HG03064 (cell line): ENCODE data around the gene INO80C.
A peak's percentile ranks its signal among the peaks of the same experiment; 100 is the strongest.

Experiments
- ATAC-seq: cut with Tn5 transposase; IDR thresholded peaks from one replicate; pipeline ENCODE4 v1.9.1; 2021; ENCODE audit warnings: low read depth; ENCODE audit not compliant: unreplicated experiment

The INO80C gene

GRCh38 chr18:35513181-35513936, 15.6 kb upstream of the INO80C start:
- ATAC-seq, result no peak

- ATAC-seq, result no peak
Observed at GRCh38 chr18:35512761-35513160, 15.0 kb upstream of the INO80C start.

- ATAC-seq, result peak; percentile 19
Observed at GRCh38 chr18:35511833-35512232, 14.1 kb upstream of the INO80C start.

DNA sequence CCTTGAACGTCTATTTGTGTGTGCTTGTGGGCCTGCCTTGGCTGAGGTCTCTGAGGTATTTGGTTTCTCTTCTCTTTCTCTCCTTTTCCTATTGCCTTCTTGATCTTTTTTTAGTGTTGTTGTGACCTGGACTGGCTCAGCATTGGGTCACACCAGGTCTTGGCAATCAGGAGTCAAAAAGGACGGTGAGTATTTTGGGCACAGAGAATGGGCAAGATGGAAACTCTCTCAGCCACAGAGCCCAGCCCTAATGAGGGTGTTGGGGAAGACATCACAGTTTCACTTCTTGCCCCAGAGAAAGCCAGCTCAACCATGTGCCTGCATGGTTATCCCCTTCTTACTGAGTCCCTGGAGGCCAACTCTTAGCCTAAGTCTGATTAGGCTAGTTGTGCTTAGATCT, 13.7 kb upstream of the INO80C start:
- peak; percentile 86 for ATAC-seq

DNA sequence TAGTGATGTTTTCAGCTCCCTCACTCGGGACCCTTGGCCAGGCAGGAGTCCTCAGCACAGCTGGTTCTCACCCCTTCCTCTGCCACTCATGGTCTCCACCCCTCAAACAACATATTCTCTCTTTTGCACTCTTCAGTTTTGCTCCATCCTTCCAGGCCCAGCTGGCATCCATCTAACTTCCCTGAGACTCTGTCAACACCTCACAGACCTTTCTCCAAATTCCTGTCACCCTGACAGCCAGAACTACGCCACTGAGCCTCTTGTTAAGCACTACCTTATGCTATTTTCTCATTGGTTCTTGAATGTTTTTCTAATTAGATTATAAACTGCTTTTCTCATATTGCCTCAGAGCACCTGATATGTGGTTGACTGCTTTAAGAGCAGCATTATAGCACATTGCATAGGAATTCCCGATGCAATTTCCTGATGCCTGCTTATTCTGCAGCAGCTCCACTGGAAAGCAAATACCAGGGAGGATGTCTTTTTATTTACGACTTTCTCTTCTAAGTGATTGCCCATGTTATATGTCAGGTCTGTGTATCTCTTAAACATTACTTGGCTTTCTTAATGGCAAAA, 12.4 kb upstream of the INO80C start:
- no peak for ATAC-seq

DNA sequence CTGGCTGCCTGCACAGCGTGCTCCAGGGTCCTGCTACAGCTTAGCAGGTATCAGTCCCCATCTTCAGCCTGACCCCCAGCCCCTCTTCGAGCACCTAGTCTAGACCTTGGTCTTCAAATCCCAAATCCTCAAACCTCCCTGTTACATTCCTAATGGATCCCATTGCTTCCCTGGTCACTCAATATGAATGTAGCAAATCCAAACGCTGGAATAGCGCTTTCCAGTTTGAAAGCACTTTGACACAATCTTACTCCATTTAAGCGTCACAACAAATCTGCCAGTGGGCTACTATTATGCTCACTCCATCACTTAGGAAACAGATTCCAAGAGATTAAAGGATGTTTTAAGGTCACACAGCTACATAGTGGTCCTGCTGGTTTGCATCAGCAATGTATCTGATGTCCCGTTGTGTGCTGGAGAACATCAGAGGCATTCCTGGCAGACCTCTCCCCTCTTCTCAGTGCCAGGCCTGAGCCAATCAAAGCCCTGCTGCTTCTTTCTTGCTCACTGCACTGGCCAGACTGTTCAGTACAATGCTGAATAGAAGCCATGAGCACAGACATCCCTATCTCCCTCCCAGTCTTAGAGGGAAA, 11.1 kb upstream of the INO80C start:
- ATAC-seq, result no peak

DNA sequence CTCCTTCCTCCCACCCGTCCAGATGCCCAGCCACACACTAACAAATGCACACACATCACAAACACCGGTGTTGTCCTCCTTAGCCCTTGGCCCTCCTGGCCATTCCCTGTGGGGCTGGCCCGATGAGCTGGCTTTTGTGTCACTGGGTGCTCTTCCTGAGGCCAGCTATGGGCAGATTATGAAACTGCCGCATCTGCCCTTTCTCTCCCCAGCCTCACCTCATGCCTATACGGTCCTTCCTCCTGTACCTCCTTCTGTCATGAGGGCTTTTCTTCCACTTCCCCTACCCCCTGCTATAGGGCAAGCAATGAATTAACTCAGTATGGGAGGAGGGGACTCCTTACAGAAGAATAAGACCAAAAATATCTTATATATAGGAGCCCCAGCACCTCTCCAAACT, 10.3 kb upstream of the INO80C start:
- ATAC-seq, result no peak

DNA sequence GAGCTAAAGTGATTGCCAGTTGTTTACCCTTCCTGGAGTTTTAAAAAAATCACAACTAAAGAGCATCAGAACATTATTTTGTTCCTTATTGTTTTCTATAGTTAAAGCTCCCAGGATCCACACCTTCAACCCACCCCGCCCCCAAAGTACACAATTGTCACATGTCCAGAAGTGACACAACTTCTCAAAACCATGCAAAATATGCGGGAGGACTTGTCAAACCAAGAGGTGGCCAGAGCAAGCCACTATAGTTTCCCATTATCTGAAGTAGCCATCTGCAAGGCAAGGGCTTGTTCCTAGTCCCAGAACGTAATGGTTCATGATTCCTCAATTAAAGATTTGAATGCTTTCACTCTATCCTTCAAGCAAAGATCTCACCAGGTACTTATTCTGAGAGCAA, 9.9 kb upstream of the INO80C start:
- no peak for ATAC-seq

GRCh38 chr18:35507192-35507591, 9.4 kb upstream of the INO80C start:
- no peak for ATAC-seq

- no peak for ATAC-seq
Observed at GRCh38 chr18:35506024-35506712, 8.4 kb upstream of the INO80C start.

- no peak for ATAC-seq
Observed at GRCh38 chr18:35504996-35505395, 7.2 kb upstream of the INO80C start.

- ATAC-seq, result no peak
Observed at GRCh38 chr18:35502052-35502451, 4.3 kb upstream of the INO80C start.

DNA sequence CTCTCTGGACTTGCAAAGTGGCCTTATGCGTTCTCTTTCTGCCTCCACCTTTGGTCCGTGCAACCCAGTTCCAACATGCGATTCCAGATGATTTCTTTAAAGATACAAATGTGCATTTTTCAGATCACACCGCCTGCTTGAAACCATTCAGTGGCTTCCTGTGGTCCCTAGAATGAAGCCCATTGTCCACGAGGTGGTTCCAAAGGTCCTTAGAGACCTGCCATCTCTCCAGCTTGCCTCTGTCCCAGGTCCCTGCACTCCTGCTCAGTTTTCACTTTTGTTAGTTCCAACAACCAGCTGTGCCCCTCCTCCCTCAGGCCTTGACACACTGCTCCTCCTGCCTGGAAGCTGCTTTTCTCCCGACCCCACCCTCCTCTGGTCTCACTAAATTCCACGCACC, 3.6 kb upstream of the INO80C start:
- no peak for ATAC-seq

DNA sequence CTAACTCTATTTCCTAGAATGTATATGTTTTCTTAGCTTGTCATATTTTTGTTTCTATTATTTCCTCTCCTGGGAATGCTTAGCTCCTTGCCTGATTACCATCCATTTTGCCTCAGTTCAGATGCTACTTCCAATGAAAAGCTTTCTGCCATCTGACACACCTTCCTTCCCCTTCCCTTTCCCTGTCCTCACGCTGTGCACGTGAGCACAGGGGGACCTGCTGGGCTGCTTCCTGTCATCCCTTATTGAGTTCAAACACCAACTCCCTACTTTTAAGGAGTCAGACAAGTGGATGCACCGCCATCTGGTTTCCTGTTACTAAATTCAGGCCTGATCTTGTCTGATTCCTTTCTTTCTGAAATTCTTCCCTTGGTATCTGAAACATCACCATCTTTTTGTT, 2.4 kb upstream of the INO80C start:
- ATAC-seq, result no peak

GRCh38 chr18:35497027-35497369, 762 bp downstream of the INO80C start:
- peak; percentile 40 for ATAC-seq

- ATAC-seq, result no peak
Observed at GRCh38 chr18:35495536-35496314, 2.0 kb downstream of the INO80C start.

DNA sequence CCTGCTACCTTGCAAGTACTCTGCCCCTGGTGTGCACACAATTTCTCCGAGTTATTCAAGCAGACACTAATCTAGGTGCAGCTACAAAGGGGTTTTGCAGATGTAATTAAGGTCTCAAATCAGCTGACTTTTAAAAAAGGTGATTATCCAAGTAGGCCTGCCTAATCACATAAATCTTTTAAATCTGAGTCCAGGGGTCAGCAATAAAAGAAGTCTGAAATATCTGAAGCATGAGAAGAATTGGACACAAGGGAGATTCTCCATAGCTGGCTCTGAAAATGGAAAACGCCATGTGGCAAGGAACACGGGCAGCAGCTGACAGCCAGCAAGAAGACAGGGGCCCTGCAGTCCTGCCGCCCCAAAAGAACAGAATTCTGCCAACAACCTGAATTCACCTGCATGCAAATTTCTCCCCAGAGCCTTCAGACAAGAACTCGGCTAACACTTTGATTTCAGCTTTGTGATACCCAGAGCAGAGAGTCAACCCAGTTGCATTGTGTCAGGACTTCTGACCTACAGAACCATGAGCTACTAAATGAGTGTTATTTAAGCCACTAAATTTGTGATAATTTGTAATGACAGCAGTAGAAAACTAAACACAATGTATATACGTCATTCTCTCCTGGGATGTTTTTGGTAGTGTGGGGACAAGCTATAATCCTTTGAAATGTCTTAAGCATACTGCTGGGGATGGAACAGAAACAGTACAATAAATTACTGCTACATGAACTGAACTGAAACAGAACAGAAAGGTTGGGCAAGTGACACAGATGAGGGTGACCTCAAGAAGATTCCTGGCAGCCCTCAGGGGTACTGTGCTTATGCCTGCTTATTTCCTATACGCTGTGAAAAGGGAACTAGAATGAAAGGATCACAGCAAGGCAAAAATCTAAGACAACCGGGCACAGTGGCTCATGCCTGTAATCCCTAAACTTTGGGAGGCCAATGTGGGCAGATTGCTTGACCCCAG, 3.2 kb downstream of the INO80C start:
- no peak for ATAC-seq

DNA sequence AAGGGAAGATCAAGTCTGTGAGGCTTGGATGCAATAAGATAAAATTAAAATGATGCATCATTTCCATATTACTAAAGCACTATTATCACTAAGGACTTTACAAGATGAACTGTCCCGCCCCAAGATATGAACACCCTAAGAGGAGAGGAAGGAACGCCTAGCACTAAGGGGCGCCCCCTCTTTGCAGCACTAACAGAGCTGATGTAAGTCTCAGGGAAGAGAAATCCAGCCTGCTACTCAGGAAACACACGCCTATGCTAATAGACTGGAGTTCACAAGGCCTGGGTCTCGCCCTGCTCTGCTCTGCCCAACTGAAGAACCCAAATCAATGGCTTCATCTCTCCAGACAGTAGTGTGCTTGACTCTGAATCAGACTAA, 6.1 kb downstream of the INO80C start:
- ATAC-seq, result no peak

DNA sequence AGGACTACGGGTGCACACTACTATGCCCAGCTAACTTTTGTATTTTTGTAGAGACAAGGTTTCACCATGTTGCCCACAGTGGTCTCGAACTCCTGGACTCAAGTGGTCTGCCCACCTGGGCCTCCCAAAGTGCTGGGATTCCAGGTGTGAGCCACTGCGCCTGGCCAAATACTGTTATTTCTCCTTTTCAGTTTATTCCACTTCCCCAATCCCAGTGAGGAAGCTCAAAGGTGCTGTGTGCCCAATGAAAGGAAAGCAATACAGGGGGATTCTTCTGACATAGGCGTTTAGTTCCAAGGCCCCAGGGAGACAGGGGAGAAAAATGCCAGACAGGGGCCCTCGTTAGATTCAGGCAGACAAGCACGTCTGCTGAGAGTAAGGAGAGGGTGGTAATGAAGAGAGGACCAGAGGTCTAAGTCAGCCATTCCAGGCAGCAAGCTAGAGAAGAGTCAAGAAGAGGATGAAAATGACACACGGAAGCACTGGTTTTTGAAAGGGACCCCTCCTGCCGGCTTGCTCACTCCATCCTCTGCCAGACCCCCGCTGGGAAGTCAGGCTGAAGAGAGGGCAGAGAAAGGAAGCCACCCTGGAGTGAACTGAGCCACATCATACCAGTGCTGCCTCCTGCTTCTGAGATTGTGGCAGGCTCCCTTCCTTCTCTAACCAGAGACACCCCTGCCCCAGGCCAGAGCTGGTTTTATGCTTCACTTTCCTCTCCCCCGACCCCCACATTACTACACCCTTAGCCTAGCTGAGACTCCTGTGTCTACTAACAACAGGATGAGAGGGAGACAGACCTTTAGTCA, 6.7 kb downstream of the INO80C start:
- no peak for ATAC-seq
